ENCODE results near the gene MRPS15.

DNA sequence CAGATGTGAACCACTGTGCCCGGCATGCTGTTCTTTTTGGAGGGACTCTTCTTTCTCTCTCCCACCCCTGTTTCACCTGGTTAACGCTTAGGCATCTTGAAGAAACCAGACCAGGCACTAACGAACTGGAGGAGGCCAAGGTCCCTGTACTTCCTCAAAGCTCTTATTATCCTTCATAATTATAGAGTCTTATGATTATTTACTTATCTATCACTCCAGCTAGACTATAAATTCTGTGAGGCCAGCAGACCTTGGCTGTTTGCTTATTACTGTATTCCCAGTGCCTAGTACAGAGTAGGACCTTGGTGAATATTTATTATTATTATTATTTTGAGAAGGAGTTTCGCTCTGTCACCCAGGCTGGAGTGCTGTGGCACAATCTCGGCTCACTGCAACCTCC lies 12.8 kb upstream of the MRPS15 start:
- TF ChIP-seq, protein P1, sequence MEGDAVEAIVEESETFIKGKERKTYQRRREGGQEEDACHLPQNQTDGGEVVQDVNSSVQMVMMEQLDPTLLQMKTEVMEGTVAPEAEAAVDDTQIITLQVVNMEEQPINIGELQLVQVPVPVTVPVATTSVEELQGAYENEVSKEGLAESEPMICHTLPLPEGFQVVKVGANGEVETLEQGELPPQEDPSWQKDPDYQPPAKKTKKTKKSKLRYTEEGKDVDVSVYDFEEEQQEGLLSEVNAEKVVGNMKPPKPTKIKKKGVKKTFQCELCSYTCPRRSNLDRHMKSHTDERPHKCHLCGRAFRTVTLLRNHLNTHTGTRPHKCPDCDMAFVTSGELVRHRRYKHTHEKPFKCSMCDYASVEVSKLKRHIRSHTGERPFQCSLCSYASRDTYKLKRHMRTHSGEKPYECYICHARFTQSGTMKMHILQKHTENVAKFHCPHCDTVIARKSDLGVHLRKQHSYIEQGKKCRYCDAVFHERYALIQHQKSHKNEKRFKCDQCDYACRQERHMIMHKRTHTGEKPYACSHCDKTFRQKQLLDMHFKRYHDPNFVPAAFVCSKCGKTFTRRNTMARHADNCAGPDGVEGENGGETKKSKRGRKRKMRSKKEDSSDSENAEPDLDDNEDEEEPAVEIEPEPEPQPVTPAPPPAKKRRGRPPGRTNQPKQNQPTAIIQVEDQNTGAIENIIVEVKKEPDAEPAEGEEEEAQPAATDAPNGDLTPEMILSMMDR (IDR thresholded peaks at IDR 0.05 in 8 of 11, conservative IDR thresholded peaks at IDR 0.05 in 3 of 11): no peak
- no peak for TF ChIP-seq POLR2AphosphoS5 (IDR thresholded peaks at IDR 0.05)
- TF ChIP-seq POLR2A (IDR thresholded peaks at IDR 0.05): no peak

Measured in spleen (tissue), 7 donors.